NCI-H1092 (cell line): ENCODE measurements around the gene POP5.
"Not testable (repeated sequence)": the region's sequence is repeated elsewhere in the genome, so short reads cannot be mapped to it uniquely, and the experiment has no call there.

Experiments
- DNase-seq: peaks from one replicate; lab custom pipeline; 2025; lab: John Stamatoyannopoulos, UW

Gene POP5

GRCh38 chr12:120536064-120536791 lies 45.0 kb downstream of the POP5 start:
- DNase-seq, result no peak

- no peak for DNase-seq
These were observed 46.2 kb downstream of the POP5 start for GRCh38 chr12:120534703-120535655.

- DNase-seq, result peak; percentile 76
These were observed 46.9 kb downstream of the POP5 start, which contains the start of gene RNF10 for GRCh38 chr12:120534203-120534702. RNF10 (plus strand) TSS chr12:120534356; CDS start chr12:120534812, 456 bp downstream.

GRCh38 chr12:120532701-120533238 lies 48.4 kb downstream of the POP5 start:
- DNase-seq, result no peak

- DNase-seq, result not testable (repeated sequence)
These were observed 50.8 kb downstream of the POP5 start for GRCh38 chr12:120530418-120530761.

GRCh38 chr12:120529641-120530417 lies 51.4 kb downstream of the POP5 start:
- DNase-seq, result no peak

GRCh38 chr12:120528861-120529525 lies 52.2 kb downstream of the POP5 start, which contains the start of gene COQ5:
COQ5 (minus strand) TSS chr12:120529158; CDS start chr12:120529141, 17 bp downstream.
- peak; percentile 71 for DNase-seq
